ENCODE data around the gene KBTBD13.

KBTBD13 gene

DNA sequence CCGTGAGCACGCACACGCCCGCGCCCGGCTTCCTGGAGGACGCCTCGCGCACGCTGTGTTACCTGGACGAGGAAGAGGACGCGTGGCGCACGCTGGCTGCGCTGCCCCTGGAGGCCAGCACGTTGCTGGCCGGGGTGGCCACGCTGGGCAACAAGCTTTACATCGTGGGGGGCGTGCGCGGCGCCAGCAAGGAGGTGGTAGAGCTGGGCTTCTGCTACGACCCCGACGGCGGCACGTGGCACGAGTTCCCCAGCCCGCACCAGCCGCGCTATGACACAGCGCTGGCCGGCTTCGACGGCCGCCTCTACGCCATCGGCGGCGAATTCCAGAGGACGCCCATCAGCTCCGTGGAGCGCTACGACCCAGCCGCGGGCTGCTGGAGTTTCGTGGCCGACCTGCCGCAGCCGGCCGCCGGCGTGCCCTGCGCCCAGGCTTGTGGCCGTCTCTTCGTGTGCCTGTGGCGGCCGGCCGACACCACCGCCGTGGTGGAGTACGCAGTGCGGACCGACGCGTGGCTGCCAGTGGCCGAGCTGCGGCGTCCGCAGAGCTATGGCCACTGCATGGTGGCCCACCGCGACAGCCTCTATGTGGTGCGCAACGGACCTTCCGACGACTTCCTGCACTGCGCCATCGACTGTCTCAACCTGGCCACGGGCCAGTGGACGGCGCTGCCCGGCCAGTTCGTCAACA lies 890 bp downstream of the KBTBD13 start:
- TF ChIP-seq, protein P1, sequence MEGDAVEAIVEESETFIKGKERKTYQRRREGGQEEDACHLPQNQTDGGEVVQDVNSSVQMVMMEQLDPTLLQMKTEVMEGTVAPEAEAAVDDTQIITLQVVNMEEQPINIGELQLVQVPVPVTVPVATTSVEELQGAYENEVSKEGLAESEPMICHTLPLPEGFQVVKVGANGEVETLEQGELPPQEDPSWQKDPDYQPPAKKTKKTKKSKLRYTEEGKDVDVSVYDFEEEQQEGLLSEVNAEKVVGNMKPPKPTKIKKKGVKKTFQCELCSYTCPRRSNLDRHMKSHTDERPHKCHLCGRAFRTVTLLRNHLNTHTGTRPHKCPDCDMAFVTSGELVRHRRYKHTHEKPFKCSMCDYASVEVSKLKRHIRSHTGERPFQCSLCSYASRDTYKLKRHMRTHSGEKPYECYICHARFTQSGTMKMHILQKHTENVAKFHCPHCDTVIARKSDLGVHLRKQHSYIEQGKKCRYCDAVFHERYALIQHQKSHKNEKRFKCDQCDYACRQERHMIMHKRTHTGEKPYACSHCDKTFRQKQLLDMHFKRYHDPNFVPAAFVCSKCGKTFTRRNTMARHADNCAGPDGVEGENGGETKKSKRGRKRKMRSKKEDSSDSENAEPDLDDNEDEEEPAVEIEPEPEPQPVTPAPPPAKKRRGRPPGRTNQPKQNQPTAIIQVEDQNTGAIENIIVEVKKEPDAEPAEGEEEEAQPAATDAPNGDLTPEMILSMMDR (IDR thresholded peaks at IDR 0.05; ENCODE audit: control insufficient read depth, extremely low read depth, insufficient read depth), result no peak
- no peak for DNase-seq (ENCODE audit: low read depth)

DNA sequence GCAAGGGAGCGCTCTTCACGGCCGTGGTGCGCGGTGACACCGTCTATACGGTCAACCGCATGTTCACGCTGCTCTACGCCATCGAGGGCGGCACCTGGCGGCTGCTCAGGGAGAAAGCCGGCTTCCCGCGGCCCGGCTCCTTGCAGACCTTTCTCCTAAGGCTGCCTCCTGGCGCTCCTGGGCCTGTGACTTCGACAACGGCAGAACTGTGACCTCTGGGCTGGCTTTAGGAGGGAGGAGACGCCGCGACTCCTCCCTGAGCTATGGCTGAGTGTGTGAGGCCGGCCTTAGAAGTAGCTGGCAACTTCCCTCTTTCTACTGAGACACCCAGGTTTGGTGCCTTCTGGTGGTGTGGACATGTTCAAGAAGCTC lies 1.4 kb downstream of the KBTBD13 start:
- DNase-seq (ENCODE audit: low read depth), result peak; percentile 21
- TF ChIP-seq, protein P1 (IDR thresholded peaks at IDR 0.05; ENCODE audit: control insufficient read depth, extremely low read depth, insufficient read depth), result peak; percentile 67
- no peak overlapping the region for H3K4me3 ChIP-seq (ENCODE audit: low read depth, low read length)

More for the DNA sequence above, 890 bp downstream of the KBTBD13 start:
- no peak overlapping the region for H3K4me3 ChIP-seq (ENCODE audit: low read depth, low read length)

DNA sequence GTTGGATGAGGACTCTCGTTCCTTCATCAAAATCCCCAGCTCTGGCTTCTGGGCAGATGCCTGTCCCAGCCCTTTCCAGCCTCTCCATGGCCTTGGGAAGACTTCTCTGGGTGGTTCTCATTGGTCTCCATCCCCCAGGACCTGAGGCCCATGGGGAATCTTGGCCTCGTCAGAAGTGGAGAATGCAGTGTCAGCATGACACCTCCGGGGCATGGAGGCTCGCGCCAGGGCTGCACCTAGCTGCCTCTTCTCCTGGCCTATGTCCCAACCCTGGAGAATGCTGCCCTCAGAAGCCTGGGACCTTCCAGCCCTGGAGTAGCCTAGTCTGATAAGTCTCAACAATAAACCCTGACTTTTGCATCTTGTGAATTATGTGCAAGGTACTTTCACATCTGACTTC lies 3.0 kb downstream of the KBTBD13 start:
- DNase-seq (ENCODE audit: low read depth), result no peak
- TF ChIP-seq, protein P1 (IDR thresholded peaks at IDR 0.05; ENCODE audit: control insufficient read depth, extremely low read depth, insufficient read depth), result no peak
- no peak overlapping the region for H3K4me3 ChIP-seq (ENCODE audit: low read depth, low read length)

DNA sequence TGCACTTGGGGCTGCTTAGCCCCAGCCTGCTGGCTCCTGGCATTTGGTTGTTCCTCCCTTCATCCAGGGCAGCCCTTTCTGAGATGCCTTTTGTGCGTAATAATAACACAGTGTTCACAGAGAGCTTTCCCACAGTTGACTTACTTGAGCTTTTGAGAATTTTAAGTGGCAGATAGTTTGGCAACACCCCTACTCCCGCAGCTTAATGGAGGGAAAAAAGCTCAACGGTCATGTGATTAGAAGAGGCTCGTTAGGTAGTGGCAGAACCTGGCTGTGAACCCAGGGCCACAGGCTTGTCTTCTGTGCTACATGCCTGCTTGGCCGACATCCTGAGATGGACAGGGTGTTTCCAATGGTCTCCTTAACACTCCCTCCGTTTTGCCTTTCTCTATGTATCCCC lies 4.7 kb downstream of the KBTBD13 start:
- TF ChIP-seq, protein P1 (IDR thresholded peaks at IDR 0.05; ENCODE audit: control insufficient read depth, extremely low read depth, insufficient read depth), result no peak
- H3K4me3 ChIP-seq (ENCODE audit: low read depth, low read length), result no peak overlapping the region
- DNase-seq (ENCODE audit: low read depth), result no peak

DNA sequence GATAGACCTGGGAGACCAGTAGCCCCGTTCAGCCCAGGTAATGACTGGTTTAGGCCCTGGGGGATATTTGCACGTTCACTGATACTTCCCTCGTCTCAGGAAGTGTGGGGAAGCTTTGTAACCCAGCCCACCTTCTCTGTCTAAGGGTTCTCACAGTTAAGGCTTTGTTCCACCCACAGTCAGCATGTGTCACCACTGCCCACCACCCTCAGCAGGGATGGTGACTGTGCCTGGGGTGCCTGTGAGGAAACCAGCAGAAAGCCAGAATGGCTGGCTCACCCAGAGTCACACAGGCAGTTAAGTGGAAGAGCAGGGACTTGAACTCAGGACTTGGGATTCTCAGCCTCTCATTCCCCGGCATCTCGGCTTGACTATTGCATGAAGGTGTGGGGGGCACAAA lies 5.2 kb downstream of the KBTBD13 start:
- H3K4me3 ChIP-seq (ENCODE audit: low read depth, low read length), result no peak overlapping the region
- TF ChIP-seq, protein P1 (IDR thresholded peaks at IDR 0.05; ENCODE audit: control insufficient read depth, extremely low read depth, insufficient read depth), result no peak
- DNase-seq (ENCODE audit: low read depth), result no peak

DNA sequence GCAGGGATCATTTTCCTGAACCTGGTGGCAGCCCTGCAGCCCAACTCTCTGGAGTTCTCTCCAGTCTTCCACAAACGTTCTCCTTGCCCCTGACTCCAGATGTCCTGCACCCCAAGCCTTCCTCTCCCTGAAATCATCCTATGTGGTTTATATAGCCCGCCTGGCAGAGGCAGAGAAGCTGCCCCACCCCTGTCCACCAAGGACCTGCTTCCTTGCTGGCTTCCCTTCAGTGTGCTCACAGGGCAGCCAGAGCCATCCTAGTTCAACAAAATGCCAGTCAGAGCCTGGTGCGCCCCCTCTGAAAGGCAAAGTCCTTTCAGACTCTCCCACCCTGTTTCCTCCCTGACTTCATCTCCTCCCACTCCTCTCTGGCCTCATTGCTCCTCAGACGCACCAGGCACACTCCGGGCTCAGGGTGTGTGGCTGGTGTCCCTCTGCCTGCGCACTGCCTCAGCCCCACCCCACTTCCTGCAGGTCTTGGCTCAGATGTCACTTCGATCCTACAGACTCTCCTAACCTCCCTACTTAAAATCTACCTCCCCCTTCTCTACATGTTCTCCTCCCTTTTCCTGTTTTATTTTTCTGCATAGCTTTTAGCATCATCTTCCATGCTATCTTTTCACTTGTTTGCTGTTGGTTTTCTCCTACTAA lies 5.9 kb downstream of the KBTBD13 start:
- TF ChIP-seq, protein P1 (IDR thresholded peaks at IDR 0.05; ENCODE audit: control insufficient read depth, extremely low read depth, insufficient read depth), result no peak
- DNase-seq (ENCODE audit: low read depth), result no peak
- H3K4me3 ChIP-seq (ENCODE audit: low read depth, low read length), result no peak overlapping the region

All from LNCaP clone FGC (cell line).